Keratinocyte (primary cell): Measurements from ENCODE around the gene PLA2G12A.

Experiments
- CTCF ChIP-seq, 3 experiments: IDR thresholded peaks in 1 of 3; conservative IDR thresholded peaks in 1 of 3; optimal IDR thresholded peaks in 1 of 3; 2 replicates in 2 of 3; 3 replicates in 1 of 3; pipeline versions ENCODE3 to v1.5.1; 2011; ENCODE audit warnings: low read length in 3 of 3, mild to moderate bottlenecking in 3 of 3, moderate library complexity in 2 of 3, control low read depth in 1 of 3, inconsistent platforms in 1 of 3; ENCODE audit not compliant: insufficient read depth in 2 of 3; ENCODE audit errors: extremely low read depth in 1 of 3
- EZH2 ChIP-seq: IDR thresholded peaks from one replicate; pipeline ENCODE4 v1.6.1; 2012; ENCODE audit warnings: inconsistent platforms, mild to moderate bottlenecking, low read length, moderate library complexity

- no peak for TF ChIP-seq EZH2
- no peak for TF ChIP-seq CTCF (optimal IDR thresholded peaks at IDR 0.05 in 1 of 3, IDR thresholded peaks at IDR 0.05 in 1 of 3, conservative IDR thresholded peaks at IDR 0.05 in 1 of 3; ENCODE audit: extremely low read depth in 1 of 3, insufficient read depth in 2 of 3, low read length in 3 of 3)
Measured at GRCh38 chr4:109729718-109730618, at the start of gene PLA2G12A.
